Right ventricle myocardium superior (tissue), 1 donor: ENCODE results near the gene A2M. TPM values are rescaled to one million over a fixed set of nuclear protein-coding genes. Genes with fewer than 3 reads are reported as not detected.
A peak's percentile ranks its signal among the peaks of the same experiment; 100 is the strongest.

Experiments used
- ATAC-seq: fragments of 200-7000 bp; cut with Tn5 transposase; one replicate; pipeline ENCODE4 v1.9.1; 2020; ENCODE audit warnings: mild to moderate bottlenecking; ENCODE audit not compliant: poor library complexity
- DNase-seq: peaks from one replicate; pipeline ENCODE4 v3.0.0-alpha.2; 2020
- intact Hi-C: fragments of 100-400 bp; cut with DNase I; formaldehyde crosslinking; loops from one replicate; pipeline ENCODE4 v1.11.2; 2022
- total RNA-seq: library from RNA; stranded (reverse); fragmentation: NEBNext Ultra II Directional; extraction: Animal tissue kit (Norgen Biotek cat#: 25700); gene quantifications from one replicate; pipeline ENCODE4 v1.2.1, GENCODE V29; 2021
- donor health status: DM: no; HTN: yes; CAD: no; lungs with severe emphysema.

A2M gene
- total RNA-seq, 1 donor from 2014 or later: 478 TPM

GRCh38 chr12:9064815-9065606, 50.7 kb downstream of the A2M start:
- intact Hi-C loops: no loop called here
- ATAC-seq: peak; percentile 95

GRCh38 chr12:9064201-9064814, 51.4 kb downstream of the A2M start:
- peak; percentile 80 for DNase-seq
- peak; percentile 91 for ATAC-seq
- intact Hi-C loops: no loop called here

More at GRCh38 chr12:9064815-9065606, 50.7 kb downstream of the A2M start:
- DNase-seq: peak; percentile 84

- ATAC-seq (no peak), DNase-seq (no peak)
- intact Hi-C loops: no loop called here
These were observed 63.1 kb downstream of the A2M start for GRCh38 chr12:9052610-9053009.

- ATAC-seq (peak; percentile 27), DNase-seq (no peak)
- intact Hi-C loops: no loop called here
These were observed 64.6 kb downstream of the A2M start for GRCh38 chr12:9051158-9051550.

- intact Hi-C loops: no loop called here
- ATAC-seq: no peak
- DNase-seq: no peak
These were observed 65.1 kb downstream of the A2M start for GRCh38 chr12:9050521-9051157.

- no peak for DNase-seq
- ATAC-seq: peak; percentile 70
- intact Hi-C loops: loop anchor here (5.0 to 10.0 kb wide), 2 partner anchors 135 to 367 kb away; partner anchors contain the start of gene PHC1
These were observed 66.1 kb downstream of the A2M start for GRCh38 chr12:9049520-9050133.

GRCh38 chr12:9048930-9049329, 66.8 kb downstream of the A2M start:
- no peak for ATAC-seq
- intact Hi-C loops: loop anchor here (5.0 to 10.0 kb wide), 2 partner anchors 134 to 367 kb away; partner anchors contain the start of gene PHC1
- DNase-seq: no peak

GRCh38 chr12:9047105-9047504, 68.6 kb downstream of the A2M start:
- intact Hi-C loops: loop anchor here (5.0 to 10.0 kb wide), 2 partner anchors 132 to 365 kb away; partner anchors contain the start of gene PHC1
- DNase-seq (no peak), ATAC-seq (no peak)

- intact Hi-C loops: loop anchor here (10.0 kb wide), 1 partner anchor 129 kb away; the partner anchor contains the start of gene PHC1
- DNase-seq (no peak), ATAC-seq (no peak)
These were observed 72.0 kb downstream of the A2M start for GRCh38 chr12:9043766-9044165.

- no peak for DNase-seq
- ATAC-seq: peak; percentile 92
- intact Hi-C loops: loop anchor here (10.0 kb wide), 1 partner anchor 127 kb away; the partner anchor contains the start of gene PHC1
These were observed 74.4 kb downstream of the A2M start for GRCh38 chr12:9041321-9041720.

GRCh38 chr12:9040484-9041186, 75.1 kb downstream of the A2M start:
- DNase-seq (no peak), ATAC-seq (no peak)
- intact Hi-C loops: loop anchor here (10.0 kb wide), 1 partner anchor 126 kb away; the partner anchor contains the start of gene PHC1

- peak; percentile 86 for ATAC-seq
- intact Hi-C loops: loop anchor here (5.0 kb wide), 1 partner anchor 87 kb away; no protein-coding TSS in a partner anchor
- no peak for DNase-seq
These were observed 76.2 kb downstream of the A2M start for GRCh38 chr12:9039397-9039977.

- DNase-seq (no peak), ATAC-seq (no peak)
- intact Hi-C loops: loop anchor here (5.0 kb wide), 1 partner anchor 85 kb away; no protein-coding TSS in a partner anchor
These were observed 78.3 kb downstream of the A2M start for GRCh38 chr12:9037431-9037830.

- DNase-seq: no peak
- ATAC-seq: no peak
- intact Hi-C loops: loop anchor here (5.0 kb wide), 1 partner anchor 84 kb away; no protein-coding TSS in a partner anchor
These were observed 79.5 kb downstream of the A2M start for GRCh38 chr12:9036227-9036626.

- intact Hi-C loops: no loop called here
- ATAC-seq (no peak), DNase-seq (no peak)
These were observed 81.6 kb downstream of the A2M start for GRCh38 chr12:9034095-9034494.

- ATAC-seq (no peak), DNase-seq (no peak)
- intact Hi-C loops: no loop called here
These were observed 82.3 kb downstream of the A2M start for GRCh38 chr12:9033265-9033887.

GRCh38 chr12:9032202-9032964, 83.3 kb downstream of the A2M start:
- no peak for DNase-seq
- intact Hi-C loops: no loop called here

More at GRCh38 chr12:9032202-9032964, 83.3 kb downstream of the A2M start:
- ATAC-seq: no peak
